Neural cell (in vitro differentiated cells): Measurements from ENCODE around the gene ATP11B.

Experiments used
- EP300 ChIP-seq: fragments of 450-650 bp; conservative IDR thresholded peaks from 2 replicates; pipeline ENCODE4 v1.6.1; 2014; ENCODE audit warnings: antibody characterized with exemption, mild to moderate bottlenecking, moderate library complexity; ENCODE audit not compliant: poor library complexity, severe bottlenecking
- EZH2 ChIP-seq: fragments of 200-600, 300-800 bp; shearing (Covaris generic), sonication (generic); IDR thresholded peaks from 2 replicates; pipeline ENCODE4 v1.6.1; 2014; ENCODE audit warnings: antibody characterized with exemption, low read length, borderline replicate concordance, mild to moderate bottlenecking; ENCODE audit not compliant: insufficient read depth, poor library complexity, severe bottlenecking
- MXI1 ChIP-seq: fragments of 450-650 bp; conservative IDR thresholded peaks from 2 replicates; pipeline ENCODE4 v1.6.1; 2014; ENCODE audit warnings: antibody characterized with exemption, mild to moderate bottlenecking; ENCODE audit not compliant: poor library complexity, severe bottlenecking
- POLR2AphosphoS5 ChIP-seq: IDR thresholded peaks from 2 replicates; pipeline ENCODE4 v1.6.1; 2012
- RAD21 ChIP-seq: fragments of 450-650 bp; conservative IDR thresholded peaks from 2 replicates; pipeline ENCODE4 v1.6.1; 2014; ENCODE audit warnings: antibody characterized with exemption, mild to moderate bottlenecking, moderate library complexity
- SMC3 ChIP-seq: fragments of 450-650 bp; conservative IDR thresholded peaks from 2 replicates; pipeline ENCODE4 v1.6.1; 2014; ENCODE audit warnings: antibody characterized with exemption, mild to moderate bottlenecking, moderate library complexity; ENCODE audit not compliant: poor library complexity
- TAF1 ChIP-seq: IDR thresholded peaks from 2 replicates; pipeline ENCODE4 v1.6.1; 2012; ENCODE audit warnings: low read depth
- TF ChIP-seq, protein P1 (sequence below): fragments of 450-650 bp; IDR thresholded peaks from 2 replicates; pipeline ENCODE4 v1.5.1; 2014; ENCODE audit warnings: antibody characterized with exemption, mild to moderate bottlenecking, moderate library complexity; ENCODE audit not compliant: poor library complexity, severe bottlenecking
- TF ChIP-seq, protein P2 (sequence below): IDR thresholded peaks from 2 replicates; pipeline ENCODE4 v1.6.1; 2012; ENCODE audit warnings: borderline replicate concordance

DNA sequence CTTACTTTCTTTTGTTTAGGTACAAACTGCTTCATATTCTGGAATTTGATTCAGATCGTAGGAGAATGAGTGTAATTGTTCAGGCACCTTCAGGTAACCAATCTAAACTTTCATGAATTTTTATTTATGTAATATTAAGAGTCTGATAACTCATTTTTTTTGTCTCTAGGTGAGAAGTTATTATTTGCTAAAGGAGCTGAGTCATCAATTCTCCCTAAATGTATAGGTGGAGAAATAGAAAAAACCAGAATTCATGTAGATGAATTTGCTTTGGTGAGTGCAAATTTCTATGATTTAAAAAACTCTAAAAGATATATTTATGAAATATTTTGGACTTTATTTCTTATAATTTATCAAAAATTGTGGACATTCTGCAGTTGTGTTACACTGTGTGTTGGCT is 75.8 kb downstream of the ATP11B start:
- TF ChIP-seq, protein P1, sequence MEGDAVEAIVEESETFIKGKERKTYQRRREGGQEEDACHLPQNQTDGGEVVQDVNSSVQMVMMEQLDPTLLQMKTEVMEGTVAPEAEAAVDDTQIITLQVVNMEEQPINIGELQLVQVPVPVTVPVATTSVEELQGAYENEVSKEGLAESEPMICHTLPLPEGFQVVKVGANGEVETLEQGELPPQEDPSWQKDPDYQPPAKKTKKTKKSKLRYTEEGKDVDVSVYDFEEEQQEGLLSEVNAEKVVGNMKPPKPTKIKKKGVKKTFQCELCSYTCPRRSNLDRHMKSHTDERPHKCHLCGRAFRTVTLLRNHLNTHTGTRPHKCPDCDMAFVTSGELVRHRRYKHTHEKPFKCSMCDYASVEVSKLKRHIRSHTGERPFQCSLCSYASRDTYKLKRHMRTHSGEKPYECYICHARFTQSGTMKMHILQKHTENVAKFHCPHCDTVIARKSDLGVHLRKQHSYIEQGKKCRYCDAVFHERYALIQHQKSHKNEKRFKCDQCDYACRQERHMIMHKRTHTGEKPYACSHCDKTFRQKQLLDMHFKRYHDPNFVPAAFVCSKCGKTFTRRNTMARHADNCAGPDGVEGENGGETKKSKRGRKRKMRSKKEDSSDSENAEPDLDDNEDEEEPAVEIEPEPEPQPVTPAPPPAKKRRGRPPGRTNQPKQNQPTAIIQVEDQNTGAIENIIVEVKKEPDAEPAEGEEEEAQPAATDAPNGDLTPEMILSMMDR, result no peak
- TF ChIP-seq, protein P2, sequence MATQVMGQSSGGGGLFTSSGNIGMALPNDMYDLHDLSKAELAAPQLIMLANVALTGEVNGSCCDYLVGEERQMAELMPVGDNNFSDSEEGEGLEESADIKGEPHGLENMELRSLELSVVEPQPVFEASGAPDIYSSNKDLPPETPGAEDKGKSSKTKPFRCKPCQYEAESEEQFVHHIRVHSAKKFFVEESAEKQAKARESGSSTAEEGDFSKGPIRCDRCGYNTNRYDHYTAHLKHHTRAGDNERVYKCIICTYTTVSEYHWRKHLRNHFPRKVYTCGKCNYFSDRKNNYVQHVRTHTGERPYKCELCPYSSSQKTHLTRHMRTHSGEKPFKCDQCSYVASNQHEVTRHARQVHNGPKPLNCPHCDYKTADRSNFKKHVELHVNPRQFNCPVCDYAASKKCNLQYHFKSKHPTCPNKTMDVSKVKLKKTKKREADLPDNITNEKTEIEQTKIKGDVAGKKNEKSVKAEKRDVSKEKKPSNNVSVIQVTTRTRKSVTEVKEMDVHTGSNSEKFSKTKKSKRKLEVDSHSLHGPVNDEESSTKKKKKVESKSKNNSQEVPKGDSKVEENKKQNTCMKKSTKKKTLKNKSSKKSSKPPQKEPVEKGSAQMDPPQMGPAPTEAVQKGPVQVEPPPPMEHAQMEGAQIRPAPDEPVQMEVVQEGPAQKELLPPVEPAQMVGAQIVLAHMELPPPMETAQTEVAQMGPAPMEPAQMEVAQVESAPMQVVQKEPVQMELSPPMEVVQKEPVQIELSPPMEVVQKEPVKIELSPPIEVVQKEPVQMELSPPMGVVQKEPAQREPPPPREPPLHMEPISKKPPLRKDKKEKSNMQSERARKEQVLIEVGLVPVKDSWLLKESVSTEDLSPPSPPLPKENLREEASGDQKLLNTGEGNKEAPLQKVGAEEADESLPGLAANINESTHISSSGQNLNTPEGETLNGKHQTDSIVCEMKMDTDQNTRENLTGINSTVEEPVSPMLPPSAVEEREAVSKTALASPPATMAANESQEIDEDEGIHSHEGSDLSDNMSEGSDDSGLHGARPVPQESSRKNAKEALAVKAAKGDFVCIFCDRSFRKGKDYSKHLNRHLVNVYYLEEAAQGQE, result no peak
- no peak for TF ChIP-seq EZH2
- TF ChIP-seq POLR2AphosphoS5, result no peak
- TF ChIP-seq EP300, result no peak
- no peak for TF ChIP-seq TAF1
- TF ChIP-seq RAD21, result no peak
- no peak for TF ChIP-seq MXI1
- no peak for TF ChIP-seq SMC3
